ENCODE data around the gene CBR1. TPM values are rescaled to one million over a fixed set of nuclear protein-coding genes. Genes with fewer than 3 reads are reported as not detected.
A peak's percentile ranks its signal among the peaks of the same experiment; 100 is the strongest.

The CBR1 gene
- total RNA-seq, 2 donors from 2014 or later: 33.6 to 55.6 TPM

DNA sequence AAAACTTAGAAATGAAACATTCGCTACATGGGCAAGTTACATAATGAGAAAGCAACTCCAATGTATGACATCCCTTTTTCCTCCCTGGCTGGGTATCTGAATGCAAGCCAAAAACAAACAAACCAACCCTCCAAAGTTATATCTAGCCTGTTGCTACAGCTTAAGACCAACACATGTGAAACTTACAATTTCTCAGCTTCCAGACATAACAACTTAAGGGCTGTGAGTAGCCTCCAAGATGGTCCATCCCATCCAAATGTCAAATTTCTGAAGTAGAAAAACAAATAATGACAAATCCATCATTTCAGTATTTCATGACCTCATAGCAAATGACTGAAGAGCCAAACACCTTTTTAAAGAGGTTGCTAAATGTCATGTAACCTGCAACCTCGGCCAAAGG lies 29.4 kb upstream of the CBR1 start:
- DNase-seq (ENCODE audit: low spot score in 2 of 2) (no peak), ATAC-seq (no peak)
- no peaks in the 10 kb centered on the region for H3K9me3 Mint-ChIP-seq
- peaks cover 0 to 6% of the 10 kb centered on the region in 2 donors for H3K36me3 Mint-ChIP-seq
- no peak overlapping the region for H3K27ac Mint-ChIP-seq

DNA sequence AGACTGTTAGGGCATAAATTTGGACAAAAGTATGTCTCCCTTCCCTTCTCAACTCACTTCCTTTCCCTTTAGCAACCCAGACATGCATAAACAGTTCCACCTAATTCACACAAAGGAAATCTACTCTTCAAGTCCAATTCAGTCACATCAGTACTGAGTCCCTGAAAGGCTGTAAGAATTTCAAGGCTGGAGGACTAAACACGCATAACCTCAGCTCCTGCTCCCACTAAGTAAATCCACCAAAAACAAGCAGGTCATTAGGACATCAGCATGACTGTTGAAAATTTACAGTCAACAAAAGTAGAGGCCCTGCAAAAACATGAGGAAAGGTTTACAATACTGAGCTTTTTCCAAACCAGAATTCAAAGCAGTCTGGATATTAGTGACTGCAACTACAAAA lies 27.9 kb upstream of the CBR1 start:
- H3K36me3 Mint-ChIP-seq: peaks cover under 1 to 6% of the 10 kb centered on the region in 2 donors
- DNase-seq (ENCODE audit: low spot score in 2 of 2): no peak
- ATAC-seq: no peak

DNA sequence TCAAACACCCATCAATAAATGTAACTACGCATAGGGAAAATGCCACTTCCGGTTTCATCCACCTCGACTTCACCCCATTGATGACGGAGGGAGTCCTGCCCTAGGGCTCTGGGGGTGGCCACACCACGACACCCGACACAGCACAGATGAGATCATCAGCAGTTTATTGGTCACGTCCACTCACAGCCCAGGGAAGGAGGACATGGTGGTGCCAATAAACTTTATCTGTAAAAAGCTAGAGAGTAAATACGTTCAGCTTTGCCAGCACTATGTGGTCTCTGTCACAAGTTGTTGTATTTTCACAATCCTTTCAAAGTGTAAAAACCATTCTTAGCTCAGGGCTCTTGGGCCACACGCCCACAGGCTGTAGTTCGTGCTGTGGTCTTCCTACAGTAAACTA lies 25.8 kb upstream of the CBR1 start:
- Mint-ChIP-seq H3K36me3 (peaks cover 6 to 11% of the 10 kb centered on the region in 2 donors), H3K27ac (no peak overlapping the region), H3K9me3 (no peaks in the 10 kb centered on the region)
- DNase-seq (ENCODE audit: low spot score in 2 of 2): no peak
- ATAC-seq: no peak

More for the DNA sequence above, 27.9 kb upstream of the CBR1 start:
- H3K9me3 Mint-ChIP-seq: no peaks in the 10 kb centered on the region
- H3K27ac Mint-ChIP-seq: no peak overlapping the region

DNA sequence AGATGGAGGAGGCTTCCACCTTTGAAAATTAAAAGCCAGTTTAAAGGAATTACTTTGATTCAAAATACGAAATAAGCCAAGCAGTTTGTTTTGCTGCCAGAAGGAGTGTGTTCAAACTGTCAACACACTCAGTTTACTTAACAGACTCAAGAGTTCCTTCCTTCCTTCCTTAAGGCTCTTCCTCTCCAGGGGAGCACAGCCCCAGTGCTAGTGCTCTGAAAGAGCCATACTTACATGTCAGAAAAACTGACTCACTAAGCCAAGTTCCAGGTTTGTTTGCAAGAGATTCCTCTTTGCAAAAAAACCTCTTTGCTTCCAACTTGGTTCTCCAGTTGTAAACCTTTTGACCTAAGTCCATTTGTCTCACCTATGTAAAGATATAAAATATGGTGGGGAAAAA lies 23.8 kb upstream of the CBR1 start:
- no peak for ATAC-seq
- H3K27ac Mint-ChIP-seq: peak overlapping the region in 1 of 2 donors; percentile 72
- no peak for DNase-seq (ENCODE audit: low spot score in 2 of 2)
- peaks cover 22 to 30% of the 10 kb centered on the region in 2 donors for H3K36me3 Mint-ChIP-seq
- H3K9me3 Mint-ChIP-seq: no peaks in the 10 kb centered on the region

DNA sequence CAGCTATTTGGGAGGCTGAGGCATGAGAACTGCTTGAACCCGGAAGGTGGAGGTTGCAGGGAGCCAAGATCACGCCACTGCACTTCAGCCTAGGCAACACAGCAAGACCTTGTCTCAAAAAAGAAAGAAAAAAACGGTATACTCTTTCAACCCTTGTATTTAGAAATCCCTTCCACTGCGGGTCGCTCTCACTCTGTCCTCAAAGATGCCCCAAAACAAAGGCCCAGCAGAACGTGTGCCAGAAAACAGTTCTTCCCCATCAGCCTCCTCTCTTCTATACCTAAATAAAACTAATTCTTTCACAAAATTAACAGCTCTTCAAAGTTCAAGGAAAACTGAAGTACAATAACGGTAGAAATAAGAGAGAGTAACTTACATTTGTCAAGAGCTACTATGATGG lies 22.7 kb upstream of the CBR1 start:
- ATAC-seq (no peak), DNase-seq (ENCODE audit: low spot score in 2 of 2) (no peak)
- no peak overlapping the region for H3K27ac Mint-ChIP-seq
- H3K9me3 Mint-ChIP-seq: no peaks in the 10 kb centered on the region
- peaks cover 27 to 36% of the 10 kb centered on the region in 2 donors for H3K36me3 Mint-ChIP-seq

DNA sequence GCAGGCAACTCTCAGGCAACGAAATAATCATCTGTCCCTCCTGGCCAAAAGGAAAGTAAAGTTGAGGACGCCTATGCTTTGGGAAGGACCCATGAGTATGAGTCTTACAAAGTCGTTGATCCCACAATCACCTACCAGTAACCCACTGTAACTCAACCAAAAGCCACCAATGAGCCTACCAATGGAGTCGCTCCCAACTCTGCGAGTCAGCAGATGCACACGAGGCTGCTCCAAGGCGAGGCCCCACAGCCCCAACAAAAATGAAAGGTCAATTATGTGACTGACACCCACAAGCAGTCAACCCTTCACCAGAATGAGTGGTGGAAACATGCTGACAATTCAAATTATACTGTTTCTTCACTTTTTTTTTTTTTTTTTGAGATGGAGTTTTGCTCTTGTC lies 21.5 kb upstream of the CBR1 start:
- no peaks in the 10 kb centered on the region for H3K9me3 Mint-ChIP-seq
- no peak for DNase-seq (ENCODE audit: low spot score in 2 of 2)
- H3K36me3 Mint-ChIP-seq: peaks cover 27 to 36% of the 10 kb centered on the region in 2 donors
- no peak overlapping the region for H3K27ac Mint-ChIP-seq
- peak; percentile 37 to 39 for ATAC-seq

DNA sequence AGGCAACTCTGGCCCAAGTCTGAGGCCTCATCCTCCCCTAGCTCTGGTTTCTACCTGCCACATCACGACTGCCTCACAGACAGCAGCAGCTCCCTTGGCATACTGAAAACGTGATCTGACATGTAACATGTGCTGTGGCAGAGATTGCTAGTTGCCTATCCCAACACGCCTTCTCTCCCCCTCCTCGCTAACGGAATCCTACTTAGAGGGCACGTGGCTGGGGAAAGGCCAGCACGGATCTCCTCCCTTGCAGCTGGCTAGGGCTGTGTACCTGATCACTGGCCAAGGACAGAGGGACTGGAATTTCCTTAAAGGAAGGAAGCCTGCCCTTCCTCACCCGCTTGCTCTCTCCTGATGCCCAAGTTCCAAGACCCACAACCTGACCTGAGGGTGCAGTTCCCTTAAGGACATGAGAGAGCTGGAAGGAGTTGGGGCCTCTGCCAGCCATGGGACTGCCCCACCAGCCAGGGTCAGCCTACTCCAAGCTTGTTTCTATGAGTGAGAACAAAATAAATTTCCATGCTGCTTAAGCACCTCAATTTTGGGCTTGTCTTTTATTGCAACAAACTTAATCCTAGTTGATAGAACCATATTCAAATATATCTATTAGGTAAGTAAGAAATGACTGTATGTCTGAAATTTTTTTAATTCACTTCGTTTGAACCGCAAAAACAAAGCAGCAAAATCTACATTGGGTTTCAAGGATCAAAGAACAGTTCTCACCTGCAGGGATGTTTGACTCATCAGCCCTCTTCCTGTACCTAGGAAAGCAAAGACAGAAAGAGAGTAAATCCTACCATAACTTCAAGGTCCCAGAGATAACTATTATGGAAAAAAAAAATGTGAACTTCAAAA lies 16.7 kb upstream of the CBR1 start:
- DNase-seq (ENCODE audit: low spot score in 2 of 2) (no peak), ATAC-seq (peak; percentile 73 to 85)
- Mint-ChIP-seq H3K9me3 (no peaks in the 10 kb centered on the region), H3K27ac (peak overlapping the region; percentile 39 to 70), H3K36me3 (peaks cover 26 to 58% of the 10 kb centered on the region in 2 donors)

DNA sequence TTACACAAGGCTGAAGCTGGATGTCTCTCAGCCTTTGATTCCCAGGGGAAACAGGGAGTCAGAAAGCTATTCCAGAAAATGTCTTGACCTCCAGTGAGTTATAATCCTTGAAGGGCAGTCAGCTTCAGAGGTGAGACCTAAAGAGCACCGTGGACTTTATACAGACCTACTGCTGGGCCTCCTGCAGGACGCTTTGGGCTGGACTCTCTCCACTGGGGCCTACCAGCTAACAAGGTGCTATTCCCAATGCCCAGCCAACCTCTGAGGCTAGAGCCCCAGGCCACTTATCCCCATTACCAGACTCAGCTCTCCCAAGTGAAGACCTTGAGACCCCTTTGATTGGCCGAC lies 16.1 kb upstream of the CBR1 start:
- DNase-seq (ENCODE audit: low spot score in 2 of 2) (no peak), ATAC-seq (peak; percentile 40 to 62)
- H3K36me3 Mint-ChIP-seq: peaks cover 29 to 63% of the 10 kb centered on the region in 2 donors
- no peaks in the 10 kb centered on the region for H3K9me3 Mint-ChIP-seq
- peak overlapping the region; percentile 39 to 70 for H3K27ac Mint-ChIP-seq

DNA sequence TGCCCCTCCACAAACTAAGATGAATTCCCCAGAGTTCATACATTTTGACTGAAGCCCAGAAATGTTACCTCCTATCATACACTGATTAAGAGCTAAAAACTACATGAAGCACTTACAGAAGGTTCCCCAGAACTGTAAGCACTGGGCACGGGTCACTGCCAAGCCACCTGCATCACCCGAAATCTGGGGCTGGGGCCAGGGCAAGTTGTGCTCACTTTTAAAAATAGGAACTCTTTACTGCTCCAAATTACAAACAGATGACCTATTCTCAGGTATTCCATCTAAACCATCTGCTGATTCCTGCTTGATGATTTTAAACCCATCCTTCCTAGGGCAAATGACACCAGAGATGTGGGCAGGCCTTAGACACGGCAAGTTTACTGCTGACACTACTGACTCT lies 14.3 kb upstream of the CBR1 start:
- ATAC-seq (no peak), DNase-seq (ENCODE audit: low spot score in 2 of 2) (no peak)
- Mint-ChIP-seq H3K27ac (no peak overlapping the region), H3K9me3 (no peaks in the 10 kb centered on the region), H3K36me3 (peaks cover 18 to 47% of the 10 kb centered on the region in 2 donors)

DNA sequence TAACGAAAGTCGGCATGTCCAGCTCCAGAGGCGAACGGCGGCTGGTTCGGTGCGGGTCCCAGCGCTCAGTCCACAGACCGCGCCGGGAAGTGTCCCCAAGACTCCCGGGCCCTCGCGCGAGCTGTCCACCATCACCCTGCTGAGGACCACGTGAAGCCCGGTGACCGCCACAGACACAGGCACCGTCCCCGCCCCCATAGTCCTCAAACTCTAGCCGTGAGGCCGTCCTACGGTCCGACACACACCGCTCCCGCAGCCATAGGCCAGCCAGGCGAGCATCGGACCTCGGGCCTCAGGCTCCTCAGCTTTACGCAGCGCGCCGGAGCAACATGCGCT lies 10.0 kb upstream of the CBR1 start:
- H3K36me3 Mint-ChIP-seq: peaks cover 9 to 34% of the 10 kb centered on the region in 2 donors
- DNase-seq (ENCODE audit: low spot score in 2 of 2) (peak in 1 of 2 donors; percentile 60), ATAC-seq (peak; percentile 41 to 47)
- no peaks in the 10 kb centered on the region for H3K9me3 Mint-ChIP-seq
- peak overlapping the region; percentile 96 to 99 for H3K27ac Mint-ChIP-seq

DNA sequence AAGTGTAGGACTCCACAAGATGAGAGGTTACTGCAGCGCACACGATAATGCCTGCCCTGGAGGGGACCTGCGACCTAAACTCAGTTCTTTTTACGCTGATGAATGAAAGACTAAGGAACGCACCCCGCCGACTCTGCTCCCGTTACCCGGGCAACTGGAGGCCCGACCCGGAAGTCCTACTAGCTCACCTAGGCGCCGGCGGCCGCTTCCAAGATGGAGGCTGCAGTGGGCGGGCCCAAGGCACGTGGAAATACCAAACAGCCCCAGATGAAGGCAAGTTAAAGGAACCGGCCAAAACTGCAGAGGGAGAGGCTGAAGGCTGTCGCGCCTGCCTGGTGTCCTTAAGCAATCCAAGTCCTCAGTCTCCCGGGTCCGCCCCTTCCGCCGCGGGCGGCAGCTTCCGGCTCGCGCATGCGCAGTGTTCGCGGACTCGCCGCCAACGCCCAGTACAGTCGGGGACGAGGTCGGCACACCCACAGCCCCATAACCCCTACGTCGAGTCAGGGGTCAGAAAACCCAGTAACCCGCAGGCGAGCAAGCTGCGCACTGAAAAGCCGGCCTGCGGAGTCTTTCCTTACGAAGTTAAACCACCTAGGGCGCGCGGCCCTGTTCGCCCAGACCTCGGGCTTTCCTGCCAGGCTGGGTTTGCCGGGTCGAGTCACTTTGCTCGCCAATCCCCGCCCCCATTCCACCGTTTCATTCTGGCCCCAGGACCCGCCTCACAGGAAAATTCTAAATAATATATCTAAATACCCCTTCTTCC lies 9.5 kb upstream of the CBR1 start, which contains the start of gene SETD4:
Gene SETD4, minus strand, starts transcription at position 368 of the 763 bp plus-strand sequence. CDS start 1,638 bp downstream, outside the sequence.
- Mint-ChIP-seq H3K36me3 (peaks cover 9 to 29% of the 10 kb centered on the region in 2 donors), H3K27ac (peak within 1 kb of the TSS; percentile 96 to 99), H3K9me3 (no peaks in the 10 kb centered on the region)
- DNase-seq (ENCODE audit: low spot score in 2 of 2) (peak; percentile 93 to 95), ATAC-seq (peak; percentile 93)

DNA sequence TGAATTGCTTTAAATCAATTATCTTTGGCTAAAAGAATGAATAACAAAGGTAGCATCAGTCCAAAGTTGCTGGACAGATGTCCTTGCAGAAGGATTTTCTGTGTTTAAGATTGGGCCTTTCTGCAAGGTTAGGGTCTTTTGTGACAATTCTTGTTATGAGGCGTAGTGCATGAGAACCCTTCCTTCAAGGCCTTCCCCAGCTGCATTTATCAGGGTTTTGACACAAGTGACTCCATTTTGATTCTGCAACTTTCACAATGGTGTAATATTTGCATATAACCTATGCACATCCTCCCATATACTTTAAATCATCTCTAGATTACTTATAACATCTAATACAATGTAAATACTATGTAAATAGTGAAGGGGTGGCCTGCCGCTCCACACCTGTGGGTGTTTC lies 8.4 kb upstream of the CBR1 start:
- DNase-seq (ENCODE audit: low spot score in 2 of 2) (no peak), ATAC-seq (no peak)
- H3K9me3 Mint-ChIP-seq: no peaks in the 10 kb centered on the region
- peaks cover 9 to 22% of the 10 kb centered on the region in 2 donors for H3K36me3 Mint-ChIP-seq
- no peak overlapping the region for H3K27ac Mint-ChIP-seq

DNA sequence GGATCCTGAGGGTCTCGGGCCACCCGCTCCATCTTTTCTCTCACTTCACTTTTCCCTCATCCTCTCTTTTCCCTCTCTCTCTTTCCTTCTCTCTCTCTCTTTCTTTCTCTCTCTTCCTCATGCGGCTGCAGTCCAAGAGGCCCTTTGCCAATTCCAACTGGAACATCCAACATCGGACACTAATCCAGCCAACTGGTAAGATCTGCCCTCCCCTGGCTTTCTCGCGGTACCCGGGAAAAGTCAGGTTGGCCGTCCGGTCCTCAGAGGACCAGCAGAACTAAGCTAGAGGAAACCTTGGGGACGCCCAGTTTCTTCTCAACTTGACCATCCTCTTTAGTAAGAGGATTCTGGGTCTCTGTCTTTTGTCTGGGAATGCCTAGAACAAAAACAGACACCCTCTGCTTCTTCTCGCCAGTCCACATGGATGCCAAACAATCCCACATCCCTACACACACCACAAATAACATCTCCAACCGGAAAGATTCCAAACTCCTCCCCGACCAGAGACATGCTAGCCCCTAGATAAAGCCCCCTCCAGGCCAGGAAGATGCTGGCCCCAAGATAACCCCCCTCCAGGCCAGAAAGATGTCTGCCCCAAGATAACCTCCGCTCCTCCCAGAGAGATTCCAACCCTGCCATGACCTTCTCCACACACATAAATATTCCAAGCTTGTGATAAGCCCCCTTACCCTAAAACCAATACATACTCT lies 6.3 kb upstream of the CBR1 start:
- Mint-ChIP-seq H3K9me3 (no peaks in the 10 kb centered on the region), H3K36me3 (peaks cover 0 to 4% of the 10 kb centered on the region in 2 donors), H3K27ac (no peak overlapping the region)
- no peak for DNase-seq (ENCODE audit: low spot score in 2 of 2)
- ATAC-seq: no peak

DNA sequence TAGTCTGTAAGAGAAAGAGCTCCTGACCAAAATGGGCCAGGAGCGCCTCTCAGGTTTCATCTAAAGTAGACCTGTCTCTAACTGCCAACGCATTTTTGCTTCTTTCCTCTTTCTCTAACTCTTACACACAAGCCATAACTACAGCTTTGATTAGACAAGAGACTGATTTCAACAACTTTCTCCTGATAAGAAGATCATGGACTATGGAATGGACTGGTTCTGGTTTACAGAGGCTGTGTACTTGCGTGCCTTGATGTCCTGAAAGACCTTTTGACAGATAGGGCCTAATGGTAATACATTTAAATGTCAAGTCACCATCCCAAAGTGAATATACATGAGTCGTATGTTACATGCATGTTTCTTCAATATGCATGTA lies 5.8 kb upstream of the CBR1 start:
- DNase-seq (ENCODE audit: low spot score in 2 of 2) (no peak), ATAC-seq (no peak)
- Mint-ChIP-seq H3K36me3 (peaks cover 4 to 5% of the 10 kb centered on the region in 2 donors), H3K27ac (no peak overlapping the region), H3K9me3 (peaks cover 3 to 4% of the 10 kb centered on the region in 2 donors)

DNA sequence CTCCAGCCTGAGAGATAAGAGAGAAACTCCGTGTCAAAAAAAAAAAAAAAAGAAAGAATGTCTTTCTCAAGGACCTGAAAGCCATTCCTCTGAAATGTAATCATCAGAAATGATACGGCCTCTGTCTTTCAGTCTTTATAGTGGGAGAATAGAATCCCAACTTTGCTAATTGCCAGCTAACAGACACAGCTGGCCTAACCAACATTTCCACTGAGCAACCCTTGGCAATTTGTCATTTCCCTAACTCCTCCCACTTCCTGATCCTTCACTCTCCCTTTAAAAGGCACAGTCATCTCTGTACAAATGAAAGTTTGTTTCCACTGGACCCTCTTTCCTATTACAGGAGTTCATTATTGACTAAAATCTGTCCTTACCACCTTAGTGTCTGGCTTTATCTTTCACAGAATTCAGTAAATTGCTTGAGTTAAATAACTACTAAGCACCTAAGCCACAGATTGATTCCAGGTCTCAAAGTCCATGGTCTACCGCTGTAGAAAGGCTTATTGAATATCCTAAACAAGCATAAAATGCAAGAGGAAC lies 4.3 kb upstream of the CBR1 start:
- ATAC-seq (peak; percentile 53 to 79), DNase-seq (ENCODE audit: low spot score in 2 of 2) (peak in 1 of 2 donors; percentile 13)
- Mint-ChIP-seq H3K27ac (peak overlapping the region; percentile 9 to 23), H3K36me3 (peaks cover 18 to 20% of the 10 kb centered on the region in 2 donors), H3K9me3 (peaks cover 4 to 6% of the 10 kb centered on the region in 2 donors)

DNA sequence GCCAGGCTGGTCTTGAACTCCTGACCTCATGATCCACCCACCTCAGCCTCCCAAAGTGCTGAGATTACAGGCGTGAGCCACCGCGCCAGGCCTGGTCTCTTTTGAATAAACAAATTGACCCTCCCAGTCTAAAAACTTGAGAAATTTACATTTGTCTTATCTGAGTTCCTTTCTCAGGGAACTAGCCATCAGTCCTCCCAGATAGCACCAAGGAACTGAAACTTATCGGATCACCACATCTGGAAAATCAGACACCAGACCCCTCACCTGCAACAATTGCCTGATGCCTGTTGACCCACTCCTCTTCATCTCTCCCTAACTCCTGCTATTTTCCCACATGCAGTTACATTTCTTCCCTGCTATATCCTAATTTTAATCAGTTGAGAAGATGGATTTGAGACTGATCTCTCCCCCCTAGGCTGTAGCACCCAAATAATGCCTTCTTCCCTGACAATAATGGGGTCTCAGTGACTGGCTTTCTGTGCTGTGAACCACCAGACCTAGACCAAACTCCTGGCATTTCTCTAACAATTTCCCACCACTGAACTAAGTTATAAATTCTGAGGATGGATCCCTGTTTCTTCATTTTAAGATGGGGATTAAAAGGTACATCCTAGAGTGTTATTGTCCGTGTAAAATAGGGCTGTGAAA lies 951 bp upstream of the CBR1 start:
- Mint-ChIP-seq H3K9me3 (peaks cover 4 to 10% of the 10 kb centered on the region in 2 donors), H3K36me3 (peaks cover 37 to 42% of the 10 kb centered on the region in 2 donors), H3K27ac (peak overlapping the region; percentile 75 to 88)
- DNase-seq (ENCODE audit: low spot score in 2 of 2): no peak
- ATAC-seq: no peak

Data from activated naive CD4-positive, alpha-beta T cell treated with anti-CD3 and anti-CD28 coated beads, Interleukin-2, amount 50 U/mL, for 72 hours (primary cell).